ENCODE data around the gene NPW.

NPW gene

GRCh38 chr16:2054543-2055245, 35.1 kb downstream of the NPW start:
- DNase-seq (ENCODE audit: low read depth): no peak

GRCh38 chr16:2056077-2056476, 36.5 kb downstream of the NPW start:
- DNase-seq (ENCODE audit: low read depth): no peak

GRCh38 chr16:2056681-2057407, 37.3 kb downstream of the NPW start:
- no peak for DNase-seq (ENCODE audit: low read depth)

- DNase-seq (ENCODE audit: low read depth): no peak
Measured at GRCh38 chr16:2057438-2057837, 37.9 kb downstream of the NPW start.

GRCh38 chr16:2058420-2058819, 38.8 kb downstream of the NPW start:
- no peak for DNase-seq (ENCODE audit: low read depth)

GRCh38 chr16:2058872-2059271, 39.3 kb downstream of the NPW start:
- DNase-seq (ENCODE audit: low read depth): no peak

- DNase-seq (ENCODE audit: low read depth): no peak
Measured at GRCh38 chr16:2060346-2060745, 40.8 kb downstream of the NPW start.

- no peak for DNase-seq (ENCODE audit: low read depth)
Measured at GRCh38 chr16:2061023-2061422, 41.4 kb downstream of the NPW start.

- no peak for DNase-seq (ENCODE audit: low read depth)
Measured at GRCh38 chr16:2061526-2061925, 41.9 kb downstream of the NPW start.

- DNase-seq (ENCODE audit: low read depth): no peak
Measured at GRCh38 chr16:2062801-2063200, 43.2 kb downstream of the NPW start.

GRCh38 chr16:2063861-2064260, 44.3 kb downstream of the NPW start:
- no peak for DNase-seq (ENCODE audit: low read depth)

- DNase-seq (ENCODE audit: low read depth): no peak
Measured at GRCh38 chr16:2064368-2064945, 44.9 kb downstream of the NPW start.

GRCh38 chr16:2066139-2066538, 46.6 kb downstream of the NPW start:
- no peak for DNase-seq (ENCODE audit: low read depth)

Data from HS-5 (cell line).